Ovary (tissue), 3 donors: ENCODE measurements around the gene PRDM7.
"Not testable (repeated sequence)": the region's sequence is repeated elsewhere in the genome, so short reads cannot be mapped to it uniquely, and the experiment has no call there.

Experiments
- CTCF ChIP-seq, 3 donors: fragments of 450-650 bp in 2 of 3; fragments of 200-600 bp in 1 of 3; IDR thresholded peaks; one replicate each; pipeline versions ENCODE4 v1.5.1 to v1.8.0; 2016 to 2022; ENCODE audit warnings: antibody characterized with exemption in 3 of 3, mild to moderate bottlenecking in 1 of 3
- EP300 ChIP-seq: sonication (generic); formaldehyde crosslinking; IDR thresholded peaks from one replicate; pipeline ENCODE4 v1.6.1; 2017; ENCODE audit warnings: antibody characterized with exemption
- POLR2A ChIP-seq: fragments of 450-650 bp; IDR thresholded peaks from one replicate; pipeline ENCODE4 v1.6.1; 2017; ENCODE audit warnings: antibody characterized with exemption, mild to moderate bottlenecking, moderate library complexity
- donor health status: DM: no; HTN: no; CAD: no.

GRCh38 chr16:90098936-90099335 is 21.8 kb upstream of the PRDM7 start:
- TF ChIP-seq CTCF (IDR thresholded peaks at IDR 0.05); POLR2A; EP300: not testable (repeated sequence)
